Fibroblast of villous mesenchyme (primary cell): ENCODE data around the gene CYP24A1. TPM values are rescaled to one million over a fixed set of nuclear protein-coding genes. Genes with fewer than 3 reads are reported as not detected.

Experiments
- DNase-seq: peaks from one replicate; pipeline ENCODE4 v3.0.0-alpha.2; 2010; ENCODE audit warnings: low read depth
- H3K4me3 ChIP-seq: 2 replicates; pipeline ENCODE4 v1.5.1; 2011; ENCODE audit warnings: low read depth, mild to moderate bottlenecking, low read length
- CTCF ChIP-seq: IDR thresholded peaks from 2 replicates; pipeline ENCODE4 v1.5.1; 2012; ENCODE audit warnings: low read depth, mild to moderate bottlenecking, low read length; ENCODE audit not compliant: insufficient read depth
- total RNA-seq: library from RNA; depleted of rRNA; stranded (reverse); fragments of >200 nt; gene quantifications from 2 replicates; pipeline ENCODE4 v1.2.3, GENCODE V29; 2012

Gene CYP24A1
- total RNA-seq, 1 donor, result not detected

- no peak for DNase-seq
- H3K4me3 ChIP-seq, result no peak overlapping the region
- no peak for TF ChIP-seq CTCF
These were observed 5.6 kb downstream of the CYP24A1 start for GRCh38 chr20:54167909-54168872.

GRCh38 chr20:54166987-54167662, 6.7 kb downstream of the CYP24A1 start:
- TF ChIP-seq CTCF, result no peak

GRCh38 chr20:54165803-54166202, 8.0 kb downstream of the CYP24A1 start:
- DNase-seq, result no peak
- TF ChIP-seq CTCF, result no peak
- H3K4me3 ChIP-seq, result no peak overlapping the region

More at GRCh38 chr20:54166987-54167662, 6.7 kb downstream of the CYP24A1 start:
- no peak for DNase-seq
- no peak overlapping the region for H3K4me3 ChIP-seq

GRCh38 chr20:54165014-54165413, 8.8 kb downstream of the CYP24A1 start:
- no peak overlapping the region for H3K4me3 ChIP-seq
- no peak for DNase-seq
- TF ChIP-seq CTCF, result no peak

- TF ChIP-seq CTCF, result no peak
- DNase-seq, result no peak
- no peak overlapping the region for H3K4me3 ChIP-seq
These were observed 10.4 kb downstream of the CYP24A1 start for GRCh38 chr20:54163402-54163801.

GRCh38 chr20:54162378-54163009, 11.3 kb downstream of the CYP24A1 start:
- DNase-seq, result no peak
- no peak for TF ChIP-seq CTCF
- no peak overlapping the region for H3K4me3 ChIP-seq
